ENCODE data around the gene SPATA24. TPM values are rescaled to one million over a fixed set of nuclear protein-coding genes. Genes with fewer than 3 reads are reported as not detected.

SPATA24 gene
- polyA plus RNA-seq, 1 donor from 2014 or later, result 6.7 TPM

DNA sequence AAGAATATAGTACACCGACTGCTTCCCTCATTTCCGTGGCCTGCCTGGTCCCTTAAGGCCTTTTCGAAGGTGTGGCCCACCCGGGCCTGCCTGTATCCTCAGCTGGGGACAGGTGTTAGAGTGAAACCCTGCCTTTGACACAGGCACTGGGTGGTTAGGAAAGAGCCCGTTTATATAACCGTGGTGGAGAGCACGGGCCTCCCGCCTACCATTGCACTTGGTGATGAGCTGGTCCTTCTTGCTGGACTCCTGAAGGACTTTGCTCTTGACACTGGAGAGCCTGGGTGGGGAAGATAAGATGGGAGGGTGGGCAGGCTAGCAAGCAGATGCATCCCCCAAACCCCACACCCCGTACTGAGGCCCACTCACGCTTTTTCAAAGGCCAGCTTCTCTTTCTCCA is 2.3 kb downstream of the SPATA24 start:
- no peaks in the 10 kb centered on the region for H3K9me3 ChIP-seq (ENCODE audit: low read length)
- H2AFZ ChIP-seq (ENCODE audit: low read depth, low read length), result no peak overlapping the region
- no peaks in the 10 kb centered on the region for H3K36me3 ChIP-seq (ENCODE audit: insufficient read depth, low read length)
- H3K9ac ChIP-seq (ENCODE audit: low read length), result no peak overlapping the region
- no peak overlapping the region for H3K27ac ChIP-seq (ENCODE audit: low read length)
- H3K9me2 ChIP-seq (ENCODE audit: insufficient read depth, low read length), result no peaks in the 10 kb centered on the region
- no peak overlapping the region for H3K4me3 ChIP-seq (ENCODE audit: low read length)
- no peak overlapping the region for H3K4me2 ChIP-seq (ENCODE audit: low read length)
- H3F3A ChIP-seq (ENCODE audit: insufficient read depth, low read length, poor library complexity, severe bottlenecking), result no peaks in the 10 kb centered on the region
- H3K79me2 ChIP-seq (replicated peaks; ENCODE audit: insufficient read depth, low read length), result no peaks in the 10 kb centered on the region
- TF ChIP-seq EZH2 (IDR thresholded peaks at IDR 0.05; ENCODE audit: borderline replicate concordance, insufficient read depth, low read length, poor library complexity, severe bottlenecking) (no peak), TAF1 (IDR thresholded peaks at IDR 0.05; ENCODE audit: low read depth) (no peak), MXI1 (conservative IDR thresholded peaks at IDR 0.05; ENCODE audit: poor library complexity, severe bottlenecking) (no peak), SMC3 (conservative IDR thresholded peaks at IDR 0.05; ENCODE audit: poor library complexity) (no peak), CTCF (IDR thresholded peaks at IDR 0.05; ENCODE audit: poor library complexity, severe bottlenecking) (no peak)
- no peaks in the 10 kb centered on the region for H3K27me3 ChIP-seq (ENCODE audit: insufficient read depth, low read depth, low read length)
- H4K20me1 ChIP-seq (ENCODE audit: insufficient read depth), result no peaks in the 10 kb centered on the region

DNA sequence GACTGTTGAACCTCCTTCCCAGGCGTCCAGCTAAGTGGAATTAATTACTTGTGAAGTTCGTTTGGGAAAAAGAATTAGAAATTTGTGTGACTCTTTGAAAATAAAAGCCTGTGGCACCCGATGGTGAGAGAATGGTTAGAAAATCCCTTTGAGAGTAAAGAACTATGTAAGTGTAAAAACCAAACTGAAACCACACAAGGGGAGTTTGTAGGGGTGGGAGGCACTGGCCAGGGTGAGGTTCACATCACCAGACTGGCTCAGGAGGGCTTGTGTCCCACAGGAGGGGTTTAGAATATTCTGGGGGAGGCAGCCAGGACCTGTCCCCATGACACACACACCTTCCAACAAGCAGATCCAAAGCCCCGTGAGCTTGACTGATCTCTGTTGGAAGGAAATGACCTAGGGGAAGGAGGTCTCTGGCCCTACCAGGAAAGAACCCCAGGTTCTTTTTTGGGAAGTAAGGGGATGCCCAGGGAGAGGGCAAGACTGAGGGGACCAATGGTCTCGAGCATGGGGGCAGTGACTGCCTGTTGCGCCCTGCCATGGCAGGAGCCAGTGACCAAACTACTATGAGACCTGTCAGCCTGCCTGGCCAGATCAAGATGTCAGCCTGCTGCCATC is 4.3 kb downstream of the SPATA24 start:
- no peaks in the 10 kb centered on the region for H4K20me1 ChIP-seq (ENCODE audit: insufficient read depth)
- peaks cover 15% of the 10 kb centered on the region for H3K27me3 ChIP-seq (ENCODE audit: insufficient read depth, low read depth, low read length)
- H3F3A ChIP-seq (ENCODE audit: insufficient read depth, low read length, poor library complexity, severe bottlenecking), result no peaks in the 10 kb centered on the region
- no peak overlapping the region for H3K4me2 ChIP-seq (ENCODE audit: low read length)
- no peak overlapping the region for H3K9ac ChIP-seq (ENCODE audit: low read length)
- H3K9me3 ChIP-seq (ENCODE audit: low read length), result no peaks in the 10 kb centered on the region
- TF ChIP-seq RAD21 (conservative IDR thresholded peaks at IDR 0.05) (no peak), REST (IDR thresholded peaks at IDR 0.05; ENCODE audit: borderline replicate concordance) (no peak), POLR2AphosphoS5 (IDR thresholded peaks at IDR 0.05) (no peak), CTCF (IDR thresholded peaks at IDR 0.05; ENCODE audit: poor library complexity, severe bottlenecking) (no peak), MXI1 (conservative IDR thresholded peaks at IDR 0.05; ENCODE audit: poor library complexity, severe bottlenecking) (no peak), EP300 (conservative IDR thresholded peaks at IDR 0.05; ENCODE audit: poor library complexity, severe bottlenecking) (no peak), EZH2 (IDR thresholded peaks at IDR 0.05; ENCODE audit: borderline replicate concordance, insufficient read depth, low read length, poor library complexity, severe bottlenecking) (no peak), TAF1 (IDR thresholded peaks at IDR 0.05; ENCODE audit: low read depth) (no peak), SMC3 (conservative IDR thresholded peaks at IDR 0.05; ENCODE audit: poor library complexity) (no peak)
- H3K4me3 ChIP-seq (ENCODE audit: low read length), result no peak overlapping the region
- no peaks in the 10 kb centered on the region for H3K79me2 ChIP-seq (replicated peaks; ENCODE audit: insufficient read depth, low read length)
- no peaks in the 10 kb centered on the region for H3K36me3 ChIP-seq (ENCODE audit: insufficient read depth, low read length)
- no peak overlapping the region for H2AFZ ChIP-seq (ENCODE audit: low read depth, low read length)
- no peaks in the 10 kb centered on the region for H3K9me2 ChIP-seq (ENCODE audit: insufficient read depth, low read length)
- H3K27ac ChIP-seq (ENCODE audit: low read length), result no peak overlapping the region

Data from neural cell (in vitro differentiated cells).